Endothelial cell of umbilical vein (primary cell): ENCODE data around the gene NKRF.

Experiments
- EZH2 ChIP-seq: IDR thresholded peaks from 2 replicates; pipeline ENCODE4 v1.6.1; 2012; ENCODE audit warnings: borderline replicate concordance, low read depth, mild to moderate bottlenecking, moderate library complexity, low read length, inconsistent platforms; ENCODE audit not compliant: severe bottlenecking
- JUN ChIP-seq: IDR thresholded peaks from 2 replicates; pipeline ENCODE4 v1.6.1; 2011; ENCODE audit warnings: borderline replicate concordance, low read depth; ENCODE audit not compliant: insufficient read length, insufficient read depth
- MYC ChIP-seq: IDR thresholded peaks from one replicate; pipeline ENCODE4 v1.6.1; 2011; ENCODE audit warnings: mild to moderate bottlenecking, low read depth, low read length
- POLR2A ChIP-seq: IDR thresholded peaks from 2 replicates; pipeline ENCODE4 v1.6.1; 2012; ENCODE audit warnings: low read depth, mild to moderate bottlenecking, control low read depth, low read length
- POLR2AphosphoS5 ChIP-seq: IDR thresholded peaks from 2 replicates; pipeline ENCODE4 v1.6.1; 2012; ENCODE audit warnings: low read depth, mild to moderate bottlenecking, control low read depth, low read length, moderate library complexity; ENCODE audit not compliant: insufficient read depth
- TF ChIP-seq, protein P1 (sequence below), 2 donors: IDR thresholded peaks; 1 replicate in 1 of 2; 2 replicates in 1 of 2; pipeline ENCODE4 v1.5.1; 2011; ENCODE audit warnings: low read length in 2 of 2, mild to moderate bottlenecking in 2 of 2, moderate library complexity in 2 of 2, control low read depth in 1 of 2, inconsistent platforms in 1 of 2, low read depth in 1 of 2; ENCODE audit not compliant: insufficient read depth in 1 of 2; ENCODE audit errors: extremely low read depth in 1 of 2
- TF ChIP-seq, protein P2 (sequence below): IDR thresholded peaks from 2 replicates; pipeline ENCODE4 v1.6.1; 2011; ENCODE audit not compliant: insufficient read depth, insufficient read length

DNA sequence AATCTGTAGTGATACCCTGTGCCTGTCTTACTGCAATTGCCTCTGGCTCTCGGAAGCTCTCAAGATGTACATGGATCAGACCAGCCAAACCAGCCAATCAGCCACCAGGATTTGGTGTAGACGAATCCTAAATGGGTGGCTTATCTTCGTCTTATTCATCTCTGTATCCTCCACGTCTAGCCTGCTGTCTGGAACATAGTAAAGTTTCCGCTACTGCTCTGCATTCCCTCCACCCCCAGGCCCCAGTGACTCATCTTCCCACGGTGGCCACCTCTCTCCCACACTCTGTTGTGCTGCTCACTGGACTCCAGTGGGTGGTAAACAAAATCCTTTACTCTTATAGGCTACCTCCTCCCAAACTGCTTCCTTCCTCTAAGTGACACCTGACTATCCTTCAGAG is 48.9 kb upstream of the NKRF start:
- TF ChIP-seq, protein P1, sequence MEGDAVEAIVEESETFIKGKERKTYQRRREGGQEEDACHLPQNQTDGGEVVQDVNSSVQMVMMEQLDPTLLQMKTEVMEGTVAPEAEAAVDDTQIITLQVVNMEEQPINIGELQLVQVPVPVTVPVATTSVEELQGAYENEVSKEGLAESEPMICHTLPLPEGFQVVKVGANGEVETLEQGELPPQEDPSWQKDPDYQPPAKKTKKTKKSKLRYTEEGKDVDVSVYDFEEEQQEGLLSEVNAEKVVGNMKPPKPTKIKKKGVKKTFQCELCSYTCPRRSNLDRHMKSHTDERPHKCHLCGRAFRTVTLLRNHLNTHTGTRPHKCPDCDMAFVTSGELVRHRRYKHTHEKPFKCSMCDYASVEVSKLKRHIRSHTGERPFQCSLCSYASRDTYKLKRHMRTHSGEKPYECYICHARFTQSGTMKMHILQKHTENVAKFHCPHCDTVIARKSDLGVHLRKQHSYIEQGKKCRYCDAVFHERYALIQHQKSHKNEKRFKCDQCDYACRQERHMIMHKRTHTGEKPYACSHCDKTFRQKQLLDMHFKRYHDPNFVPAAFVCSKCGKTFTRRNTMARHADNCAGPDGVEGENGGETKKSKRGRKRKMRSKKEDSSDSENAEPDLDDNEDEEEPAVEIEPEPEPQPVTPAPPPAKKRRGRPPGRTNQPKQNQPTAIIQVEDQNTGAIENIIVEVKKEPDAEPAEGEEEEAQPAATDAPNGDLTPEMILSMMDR (IDR thresholded peaks at IDR 0.05; ENCODE audit: extremely low read depth in 1 of 2, insufficient read depth in 1 of 2, low read depth in 1 of 2, low read length in 2 of 2), result no peak
- TF ChIP-seq JUN, result no peak
- TF ChIP-seq POLR2A, result no peak
- TF ChIP-seq POLR2AphosphoS5, result no peak
- no peak for TF ChIP-seq EZH2
- TF ChIP-seq, protein P2, sequence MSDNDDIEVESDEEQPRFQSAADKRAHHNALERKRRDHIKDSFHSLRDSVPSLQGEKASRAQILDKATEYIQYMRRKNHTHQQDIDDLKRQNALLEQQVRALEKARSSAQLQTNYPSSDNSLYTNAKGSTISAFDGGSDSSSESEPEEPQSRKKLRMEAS, result no peak
- TF ChIP-seq MYC, result no peak
